NCI-H146 treated with DMSO at 0.1 percent for 48 hours (cell line): ENCODE results near the gene SFSWAP.
"Not testable (repeated sequence)": the region's sequence is repeated elsewhere in the genome, so short reads cannot be mapped to it uniquely, and the experiment has no call there.

Source experiments
- DNase-seq: peaks from one replicate; lab custom pipeline; 2025; ENCODE audit not compliant: unreplicated experiment; lab: John Stamatoyannopoulos, UW

Gene SFSWAP

GRCh38 chr12:131757111-131757510, 46.2 kb downstream of the SFSWAP start:
- DNase-seq = no peak

GRCh38 chr12:131758016-131758739, 47.3 kb downstream of the SFSWAP start:
- DNase-seq = no peak

- DNase-seq = no peak
These were observed 48.3 kb downstream of the SFSWAP start for GRCh38 chr12:131759176-131759575.

- no peak for DNase-seq
These were observed 50.7 kb downstream of the SFSWAP start for GRCh38 chr12:131761638-131762037.

GRCh38 chr12:131764738-131765137, 53.8 kb downstream of the SFSWAP start:
- DNase-seq = no peak

GRCh38 chr12:131765961-131766360, 55.1 kb downstream of the SFSWAP start:
- DNase-seq = no peak

- no peak for DNase-seq
These were observed 55.7 kb downstream of the SFSWAP start for GRCh38 chr12:131766382-131767107.

- DNase-seq = no peak
These were observed 59.2 kb downstream of the SFSWAP start for GRCh38 chr12:131770120-131770519.

- no peak for DNase-seq
These were observed 61.1 kb downstream of the SFSWAP start for GRCh38 chr12:131771965-131772364.

GRCh38 chr12:131773582-131774221, 62.8 kb downstream of the SFSWAP start:
- no peak for DNase-seq

- DNase-seq = no peak
These were observed 63.9 kb downstream of the SFSWAP start for GRCh38 chr12:131774576-131775391.

- no peak for DNase-seq
These were observed 64.7 kb downstream of the SFSWAP start for GRCh38 chr12:131775392-131776236.

- no peak for DNase-seq
These were observed 65.5 kb downstream of the SFSWAP start for GRCh38 chr12:131776237-131776889.

- not testable (repeated sequence) for DNase-seq
These were observed 66.4 kb downstream of the SFSWAP start for GRCh38 chr12:131777269-131777668.

- no peak for DNase-seq
These were observed 68.1 kb downstream of the SFSWAP start for GRCh38 chr12:131779027-131779426.

- no peak for DNase-seq
These were observed 71.2 kb downstream of the SFSWAP start for GRCh38 chr12:131782061-131782460.

- DNase-seq = no peak
These were observed 73.1 kb downstream of the SFSWAP start for GRCh38 chr12:131783915-131784541.

GRCh38 chr12:131784909-131785762, 74.2 kb downstream of the SFSWAP start:
- DNase-seq = no peak
